HepG2 (cell line): Measurements from ENCODE around the gene PRPSAP2. TPM values are rescaled to one million over a fixed set of nuclear protein-coding genes. Genes with fewer than 3 reads are reported as not detected.
A peak's percentile ranks its signal among the peaks of the same experiment; 100 is the strongest.

Experiments
- CHD4 ChIP-seq: fragments of 200-600 bp; sonication (generic); IDR thresholded peaks from 2 replicates; pipeline ENCODE4 v1.7.0; 2017; ENCODE audit warnings: mild to moderate bottlenecking, low read length, borderline replicate concordance
- DPF2 ChIP-seq: sonication (generic); formaldehyde crosslinking; IDR thresholded peaks from 2 replicates; pipeline ENCODE4 v1.4.0; 2020; ENCODE audit warnings: mild to moderate bottlenecking, low read depth, missing genetic modification reagents, borderline replicate concordance
- E2F1 ChIP-seq: sonication (generic); formaldehyde crosslinking; IDR thresholded peaks from 2 replicates; pipeline ENCODE4 v1.5.0; 2020; ENCODE audit warnings: missing genetic modification reagents
- HMG20A ChIP-seq: IDR thresholded peaks from 2 replicates; pipeline ENCODE4 v1.6.1; 2016; ENCODE audit warnings: borderline replicate concordance
- HOXA3 ChIP-seq: sonication (generic); formaldehyde crosslinking; IDR thresholded peaks from 2 replicates; pipeline ENCODE4 v1.5.0; 2020; ENCODE audit warnings: missing genetic modification reagents
- KDM2A ChIP-seq: sonication (generic); formaldehyde crosslinking; IDR thresholded peaks from 2 replicates; pipeline ENCODE4 v1.4.0; 2020; ENCODE audit warnings: low read depth, missing genetic modification reagents, borderline replicate concordance
- KLF15 ChIP-seq: sonication (generic); formaldehyde crosslinking; IDR thresholded peaks from 2 replicates; pipeline ENCODE4 v1.8.1; 2023; ENCODE audit warnings: borderline replicate concordance, mild to moderate bottlenecking, inconsistent platforms, missing genetic modification reagents, mixed read lengths
- MIER3 ChIP-seq: IDR thresholded peaks from 2 replicates; pipeline ENCODE4 v1.6.1; 2016; ENCODE audit warnings: missing compliant biosample characterization, borderline replicate concordance
- MYPOP ChIP-seq: sonication (generic); formaldehyde crosslinking; IDR thresholded peaks from 2 replicates; pipeline ENCODE4 v1.8.1; 2023; ENCODE audit warnings: mild to moderate bottlenecking, moderate library complexity, missing genetic modification reagents
- PHF5A ChIP-seq: IDR thresholded peaks from one replicate; pipeline ENCODE4 v1.6.1; 2018; ENCODE audit warnings: low read depth, missing genetic modification reagents; ENCODE audit not compliant: unreplicated experiment
- SMC3 ChIP-seq: IDR thresholded peaks from 2 replicates; pipeline ENCODE4 v1.6.1; 2011; ENCODE audit warnings: low read length, improper control_type of control experiment
- TCF7L2 ChIP-seq: IDR thresholded peaks from 2 replicates; pipeline ENCODE4 v1.6.1; 2011; ENCODE audit warnings: mild to moderate bottlenecking, low read depth, low read length, moderate library complexity
- ZBTB49 ChIP-seq: sonication (generic); formaldehyde crosslinking; IDR thresholded peaks from 2 replicates; pipeline ENCODE4 v1.4.0; 2020; ENCODE audit warnings: missing genetic modification reagents, borderline replicate concordance
- ZNF207 ChIP-seq: fragments of 450-650 bp; IDR thresholded peaks from 2 replicates; pipeline ENCODE4 v1.6.1; 2016; ENCODE audit warnings: antibody characterized with exemption, borderline replicate concordance
- ZNF224 ChIP-seq: sonication (generic); formaldehyde crosslinking; IDR thresholded peaks from 2 replicates; pipeline ENCODE4 v1.5.0; 2020; ENCODE audit warnings: mild to moderate bottlenecking, missing genetic modification reagents
- ZNF451 ChIP-seq: sonication (generic); formaldehyde crosslinking; IDR thresholded peaks from 2 replicates; pipeline ENCODE4 v1.5.0; 2020; ENCODE audit warnings: mild to moderate bottlenecking, missing genetic modification reagents
- ZNF724P ChIP-seq: sonication (generic); formaldehyde crosslinking; IDR thresholded peaks from 2 replicates; pipeline ENCODE4 v1.8.0; 2022; ENCODE audit warnings: missing genetic modification reagents, borderline replicate concordance
- ZSCAN21 ChIP-seq: sonication (generic); formaldehyde crosslinking; IDR thresholded peaks from 2 replicates; pipeline ENCODE4 v1.8.0; 2022; ENCODE audit warnings: mild to moderate bottlenecking, missing genetic modification reagents, moderate library complexity, borderline replicate concordance
- polyA plus RNA-seq, 8 experiments: library from polyadenylated mRNA; depleted of rRNA in 3 of 8; stranded (reverse) in 7 of 8; unstranded in 1 of 8; fragments of >200 nt; fragmentation: Illumina TruSeq in 4 of 8; extraction: Trizol in 4 of 8; gene quantifications; 2 replicates each; pipeline versions ENCODE4 v1.2.1 to v1.2.3, GENCODE V29; 2011 to 2016; ENCODE audit warnings: low read depth in 4 of 8, missing spikeins in 1 of 8, mixed read lengths in 1 of 8; ENCODE audit not compliant: insufficient read depth in 1 of 8
- total RNA-seq, 5 experiments: library from RNA; depleted of rRNA; stranded (reverse); fragments of >200 nt; fragmentation: Illumina TruSeq; extraction: Trizol; gene quantifications; 2 replicates each; pipeline ENCODE4 v1.2.3, GENCODE V29; 2016; ENCODE audit warnings: low read depth in 1 of 5
- TF ChIP-seq, protein P1 (sequence below): sonication (generic); formaldehyde crosslinking; conservative IDR thresholded peaks from 2 replicates; pipeline ENCODE4 v1.8.1; 2023; ENCODE audit warnings: missing genetic modification reagents
- TF ChIP-seq, protein P2 (sequence below): sonication (generic); formaldehyde crosslinking; IDR thresholded peaks from 2 replicates; pipeline ENCODE4 v1.5.1; 2020; ENCODE audit warnings: missing genetic modification reagents, mild to moderate bottlenecking, borderline replicate concordance
- TF ChIP-seq, protein P3 (sequence below), 2 experiments: sonication (generic) in 1 of 2; formaldehyde crosslinking in 1 of 2; IDR thresholded peaks; 2 replicates each; pipeline versions ENCODE4 v1.5.1 to v1.6.1; 2011 to 2020; ENCODE audit warnings: borderline replicate concordance in 1 of 2, low read depth in 1 of 2, low read length in 1 of 2, mild to moderate bottlenecking in 1 of 2, missing genetic modification reagents in 1 of 2, moderate library complexity in 1 of 2

PRPSAP2 gene
- total and polyA plus RNA-seq, 2 of the 13 experiments (the other 11 are each of a cell fraction or from before 2014, with no cell fraction given) = 34.0 to 58.9 TPM

- TF ChIP-seq, protein P1, sequence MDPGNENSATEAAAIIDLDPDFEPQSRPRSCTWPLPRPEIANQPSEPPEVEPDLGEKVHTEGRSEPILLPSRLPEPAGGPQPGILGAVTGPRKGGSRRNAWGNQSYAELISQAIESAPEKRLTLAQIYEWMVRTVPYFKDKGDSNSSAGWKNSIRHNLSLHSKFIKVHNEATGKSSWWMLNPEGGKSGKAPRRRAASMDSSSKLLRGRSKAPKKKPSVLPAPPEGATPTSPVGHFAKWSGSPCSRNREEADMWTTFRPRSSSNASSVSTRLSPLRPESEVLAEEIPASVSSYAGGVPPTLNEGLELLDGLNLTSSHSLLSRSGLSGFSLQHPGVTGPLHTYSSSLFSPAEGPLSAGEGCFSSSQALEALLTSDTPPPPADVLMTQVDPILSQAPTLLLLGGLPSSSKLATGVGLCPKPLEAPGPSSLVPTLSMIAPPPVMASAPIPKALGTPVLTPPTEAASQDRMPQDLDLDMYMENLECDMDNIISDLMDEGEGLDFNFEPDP (CRISPR knock-in tag) = no peak
- TF ChIP-seq E2F1 (CRISPR knock-in tag) (no peak), KLF15 (CRISPR knock-in tag) (no peak), HOXA3 (CRISPR knock-in tag) (no peak), MIER3 (CRISPR knock-in tag) (0 out of 2 replicates have a peak, but pooled peaks have one; percentile 21), ZSCAN21 (CRISPR knock-in tag) (no peak), CHD4 (no peak), ZNF724P (CRISPR knock-in tag) (no peak), MYPOP (CRISPR knock-in tag) (no peak), TCF7L2 (no peak), PHF5A (CRISPR knock-in tag) (peak; percentile 46), HMG20A (CRISPR knock-in tag) (peak; percentile 74; the same call in 1 of the 2 replicates), ZNF207 (no peak), KDM2A (CRISPR knock-in tag) (no peak), SMC3 (no peak), ZBTB49 (CRISPR knock-in tag) (no peak), ZNF224 (CRISPR knock-in tag) (no peak), ZNF451 (CRISPR knock-in tag) (no peak), DPF2 (CRISPR knock-in tag) (no peak)
- TF ChIP-seq, protein P2, sequence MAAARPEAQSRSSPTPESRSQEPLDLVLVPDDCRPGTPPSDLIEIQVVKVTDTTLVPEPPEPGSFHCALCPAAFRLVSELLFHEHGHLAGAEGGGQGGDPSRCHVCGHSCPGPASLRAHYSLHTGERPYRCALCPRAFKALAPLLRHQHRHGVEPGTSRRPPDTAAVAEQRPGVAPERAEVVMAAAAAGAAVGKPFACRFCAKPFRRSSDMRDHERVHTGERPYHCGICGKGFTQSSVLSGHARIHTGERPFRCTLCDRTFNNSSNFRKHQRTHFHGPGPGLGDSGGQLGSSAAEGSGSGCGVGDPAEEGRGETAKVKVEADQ (CRISPR knock-in tag) = no peak
- TF ChIP-seq, protein P3, sequence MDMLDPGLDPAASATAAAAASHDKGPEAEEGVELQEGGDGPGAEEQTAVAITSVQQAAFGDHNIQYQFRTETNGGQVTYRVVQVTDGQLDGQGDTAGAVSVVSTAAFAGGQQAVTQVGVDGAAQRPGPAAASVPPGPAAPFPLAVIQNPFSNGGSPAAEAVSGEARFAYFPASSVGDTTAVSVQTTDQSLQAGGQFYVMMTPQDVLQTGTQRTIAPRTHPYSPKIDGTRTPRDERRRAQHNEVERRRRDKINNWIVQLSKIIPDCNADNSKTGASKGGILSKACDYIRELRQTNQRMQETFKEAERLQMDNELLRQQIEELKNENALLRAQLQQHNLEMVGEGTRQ (IDR thresholded peaks at IDR 0.05; ENCODE audit: low read depth, low read length) = no peak
- TF ChIP-seq, protein P3 (CRISPR knock-in tag; IDR thresholded peaks at IDR 0.05; ENCODE audit: borderline replicate concordance) = no peak
Measured at GRCh38 chr17:18925187-18925586, 67.3 kb downstream of the PRPSAP2 start (continued).
